ENCODE results near the gene MMRN2.

Gene MMRN2

GRCh38 chr10:86961481-86962091 lies 4.2 kb upstream of the MMRN2 start:
- TF ChIP-seq BACH2 (CRISPR knock-in tag; IDR thresholded peaks at IDR 0.05; ENCODE audit: borderline replicate concordance) (no peak), CSDC2 (CRISPR knock-in tag; IDR thresholded peaks at IDR 0.05) (no peak), TCF4 (CRISPR knock-in tag; IDR thresholded peaks at IDR 0.05; ENCODE audit: borderline replicate concordance) (no peak), TSHZ2 (CRISPR knock-in tag; IDR thresholded peaks at IDR 0.05) (no peak), POU6F1 (CRISPR knock-in tag; IDR thresholded peaks at IDR 0.05; ENCODE audit: borderline replicate concordance, low read depth) (no peak), PATZ1 (CRISPR knock-in tag; IDR thresholded peaks at IDR 0.05; ENCODE audit: borderline replicate concordance) (no peak), RARB (CRISPR knock-in tag; IDR thresholded peaks at IDR 0.05) (no peak), ISL1 (CRISPR knock-in tag; IDR thresholded peaks at IDR 0.05) (no peak), SNAI2 (CRISPR knock-in tag; IDR thresholded peaks at IDR 0.05) (no peak), CSRNP3 (CRISPR knock-in tag; IDR thresholded peaks at IDR 0.05) (no peak)
- no peak for ATAC-seq

- ATAC-seq, result no peak
- TF ChIP-seq ESRRG (CRISPR knock-in tag; IDR thresholded peaks at IDR 0.05) (no peak), CREB5 (CRISPR knock-in tag; IDR thresholded peaks at IDR 0.05; ENCODE audit: low read depth) (no peak), ARNTL (CRISPR knock-in tag; IDR thresholded peaks at IDR 0.05; ENCODE audit: borderline replicate concordance, low read depth) (no peak)
These were observed 3.5 kb upstream of the MMRN2 start for GRCh38 chr10:86960863-86961434.

- no peak for TF ChIP-seq CREB5 (CRISPR knock-in tag; IDR thresholded peaks at IDR 0.05; ENCODE audit: low read depth)
- no peak for TF ChIP-seq TOX (CRISPR knock-in tag; IDR thresholded peaks at IDR 0.05; ENCODE audit: borderline replicate concordance)
- TF ChIP-seq ZC3H10 (CRISPR knock-in tag; IDR thresholded peaks at IDR 0.05), result no peak
- TF ChIP-seq OSR1 (CRISPR knock-in tag; IDR thresholded peaks at IDR 0.05), result no peak
- no peak for TF ChIP-seq ZFP3 (CRISPR knock-in tag; IDR thresholded peaks at IDR 0.05)
- no peak for TF ChIP-seq ZFP30 (CRISPR knock-in tag; IDR thresholded peaks at IDR 0.05)
- no peak for TF ChIP-seq RARB (CRISPR knock-in tag; IDR thresholded peaks at IDR 0.05)
- no peak for TF ChIP-seq ZNF565 (CRISPR knock-in tag; conservative IDR thresholded peaks at IDR 0.05; ENCODE audit: low read depth)
- TF ChIP-seq ARNTL (CRISPR knock-in tag; IDR thresholded peaks at IDR 0.05; ENCODE audit: borderline replicate concordance, low read depth), result no peak
- no peak for TF ChIP-seq GLIS3 (CRISPR knock-in tag; IDR thresholded peaks at IDR 0.05)
- no peak for TF ChIP-seq ZNF70 (CRISPR knock-in tag; IDR thresholded peaks at IDR 0.05)
- TF ChIP-seq ISL1 (CRISPR knock-in tag; IDR thresholded peaks at IDR 0.05), result no peak
- TF ChIP-seq TCF4 (CRISPR knock-in tag; IDR thresholded peaks at IDR 0.05; ENCODE audit: borderline replicate concordance), result no peak
- TF ChIP-seq ESRRG (CRISPR knock-in tag; IDR thresholded peaks at IDR 0.05), result no peak
- TF ChIP-seq SNAI2 (CRISPR knock-in tag; IDR thresholded peaks at IDR 0.05), result no peak
- no peak for TF ChIP-seq ZNF8 (CRISPR knock-in tag; IDR thresholded peaks at IDR 0.05)
- peak; percentile 82 for ATAC-seq
These were observed 2.8 kb upstream of the MMRN2 start for GRCh38 chr10:86960003-86960862.

Data from SK-N-SH treated with all-trans-retinoic acid at 6 μM for 48 hours (cell line).